Inflammatory macrophage treated with lipopolysaccharide for 1 hour (primary cell): Measurements from ENCODE around the gene ERBB4.
"Not testable (repeated sequence)": the region's sequence is repeated elsewhere in the genome, so short reads cannot be mapped to it uniquely, and the experiment has no call there.

Experiments
- DNase-seq, 2 donors: peaks; one replicate each; pipeline ENCODE4 v3.0.0-alpha.2; 2020 to 2022

The ERBB4 gene

DNA sequence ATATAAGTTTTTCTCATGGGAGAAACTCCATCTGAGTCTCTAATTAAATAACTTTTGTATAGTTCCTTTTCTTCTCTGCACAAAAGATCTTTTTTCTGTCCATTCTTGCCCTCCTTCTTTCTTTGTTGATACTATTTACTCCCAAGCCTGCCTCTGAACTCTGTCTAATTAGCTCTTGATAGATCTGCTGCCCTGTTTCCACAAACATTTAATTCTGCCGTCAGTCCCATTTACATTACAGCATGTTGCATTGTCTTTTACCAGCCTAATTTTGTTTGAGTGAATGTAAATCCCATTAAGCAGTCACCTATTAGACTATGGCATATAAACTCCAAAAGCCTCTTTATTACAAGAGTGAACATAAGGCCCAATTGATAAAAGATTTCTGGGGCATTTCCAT lies 254.4 kb downstream of the ERBB4 start:
- no peak for DNase-seq

DNA sequence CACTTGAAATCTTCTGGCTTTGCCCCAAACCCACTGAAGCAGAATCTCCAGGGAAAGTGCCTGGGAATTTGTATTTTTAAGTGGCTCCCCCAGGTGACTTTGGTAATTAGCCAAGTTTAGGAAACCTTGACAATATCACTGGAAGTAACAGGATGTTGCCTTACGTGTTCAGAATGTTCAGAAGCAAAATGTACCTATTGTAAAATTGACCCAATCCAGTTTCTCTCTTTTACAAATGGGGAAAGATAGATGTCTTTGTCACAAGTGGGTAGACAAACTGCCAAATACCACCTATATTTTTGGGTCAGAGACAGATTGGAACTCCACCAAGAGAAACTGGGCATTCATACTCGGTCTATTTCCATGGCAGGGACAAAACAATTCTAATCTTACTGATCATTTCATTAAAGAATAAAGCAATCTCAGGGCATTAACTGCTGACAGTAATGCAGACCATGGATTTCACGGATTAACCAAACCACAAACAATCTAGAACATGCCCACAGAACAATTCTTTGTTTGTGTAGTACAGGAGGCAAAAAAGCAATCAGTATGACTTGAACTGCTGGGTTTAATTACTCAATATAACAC lies 255.8 kb downstream of the ERBB4 start:
- DNase-seq, result no peak

DNA sequence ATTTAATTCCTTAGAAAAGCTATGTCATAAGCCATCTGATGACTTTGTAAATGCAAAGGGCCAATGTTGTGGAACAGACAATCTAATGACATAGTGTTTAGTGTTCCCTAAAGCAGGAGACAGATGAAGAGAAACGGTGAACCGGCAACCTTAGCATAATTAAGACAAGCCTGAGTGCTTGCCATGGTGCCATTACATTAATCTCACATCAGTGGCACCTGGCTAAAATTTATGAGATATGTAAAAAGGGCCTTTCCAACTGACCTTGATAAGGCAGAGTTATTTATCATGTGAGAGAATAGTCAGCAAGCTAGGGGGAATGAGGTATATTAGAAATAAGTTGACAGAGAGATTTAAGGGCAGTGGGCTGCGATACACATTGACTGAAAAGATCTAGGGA lies 261.8 kb downstream of the ERBB4 start:
- DNase-seq, result no peak

- no peak for DNase-seq
Observed at GRCh38 chr2:212274215-212274614, 264.4 kb downstream of the ERBB4 start.

DNA sequence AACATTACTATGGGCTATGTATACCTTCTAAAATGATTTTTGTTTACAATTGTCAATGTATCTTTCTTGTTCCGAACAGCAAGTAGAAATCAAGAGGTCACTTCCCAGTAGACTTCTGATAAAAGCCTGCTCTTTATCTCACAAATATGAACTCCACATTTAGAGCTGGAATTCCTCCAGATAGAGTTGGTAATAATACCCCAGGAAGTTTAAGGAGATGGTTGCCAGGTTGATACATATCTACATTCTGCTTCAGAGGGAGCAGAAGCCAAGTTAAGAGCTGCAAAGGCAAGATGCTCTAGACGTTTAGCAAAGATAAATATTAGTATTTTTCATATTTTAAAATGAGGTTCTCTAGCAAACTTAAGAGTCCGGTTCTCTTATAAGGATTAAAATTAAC lies 267.0 kb downstream of the ERBB4 start:
- no peak for DNase-seq

DNA sequence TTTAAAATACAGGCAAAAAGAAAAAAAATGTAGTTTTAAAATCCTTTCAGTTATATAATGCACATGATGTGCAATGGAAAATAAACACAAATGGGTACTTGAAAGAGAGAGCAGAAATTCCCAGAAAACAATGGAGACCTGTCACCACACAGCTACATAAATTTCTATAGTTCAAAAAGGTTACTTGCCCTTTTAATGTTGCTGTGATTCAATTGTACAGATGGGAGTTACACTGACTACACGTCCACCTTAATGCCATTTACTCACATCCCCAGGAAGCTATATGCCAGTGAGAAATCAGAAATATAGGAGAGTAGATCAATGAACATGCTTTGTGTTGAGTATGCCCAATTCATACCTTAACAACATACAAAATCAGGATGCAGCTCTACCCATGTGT lies 269.6 kb downstream of the ERBB4 start:
- no peak for DNase-seq

DNA sequence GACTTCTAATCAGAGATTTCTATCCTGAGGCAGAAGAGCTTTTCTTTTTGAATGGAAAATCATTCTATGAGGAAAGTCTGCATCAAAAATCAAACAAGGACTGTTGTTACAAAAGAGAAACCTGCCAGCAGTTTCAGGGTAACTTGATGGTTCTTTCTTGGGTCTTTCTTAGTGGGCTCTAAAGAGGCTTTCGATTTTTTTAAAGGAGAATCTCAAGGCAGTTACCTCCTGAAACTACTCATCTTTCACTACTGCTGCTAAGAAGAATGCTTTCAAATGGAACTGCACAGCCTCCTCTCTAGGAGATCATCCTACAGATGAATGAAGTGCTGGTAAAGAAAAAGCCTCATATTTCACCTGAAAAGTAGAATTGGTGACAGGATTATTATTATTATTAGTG lies 272.3 kb downstream of the ERBB4 start:
- no peak for DNase-seq

GRCh38 chr2:212265777-212266176 lies 272.8 kb downstream of the ERBB4 start:
- no peak for DNase-seq

DNA sequence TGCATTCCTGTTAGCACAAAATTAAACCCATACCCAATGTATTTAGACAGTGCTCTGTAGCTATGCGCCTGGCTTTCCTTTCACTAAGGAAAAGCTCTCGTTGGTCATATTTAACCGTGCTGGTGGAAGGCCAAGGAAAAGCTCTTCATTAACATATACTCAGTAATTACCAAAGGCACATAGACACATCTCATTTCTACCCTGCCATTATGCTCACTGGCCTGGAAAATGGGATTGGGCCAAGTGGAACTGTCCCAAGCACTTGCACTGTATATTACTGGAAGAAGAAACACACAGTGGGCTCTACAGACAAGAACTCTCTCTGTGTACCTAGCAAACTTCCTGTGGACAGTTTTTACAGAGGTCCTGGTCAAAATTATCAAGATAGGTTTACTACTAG lies 274.4 kb downstream of the ERBB4 start:
- no peak for DNase-seq

DNA sequence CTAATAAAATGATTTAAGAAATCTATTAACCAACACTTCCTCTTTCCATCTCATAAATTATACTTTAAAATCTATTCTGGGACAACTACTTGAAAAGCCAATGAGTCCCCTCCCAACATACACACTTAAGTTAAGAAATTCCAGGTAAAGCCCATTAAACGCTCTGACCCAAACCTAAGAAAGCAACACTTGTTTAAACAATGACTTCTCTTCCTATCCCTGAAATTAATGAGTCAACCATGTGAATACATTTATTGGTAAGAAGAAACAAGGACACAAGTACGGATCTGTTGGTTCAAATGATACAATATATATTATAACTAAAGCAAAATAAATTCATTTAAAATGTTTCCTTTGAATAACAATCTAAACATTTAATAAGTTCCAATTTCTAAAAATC lies 279.4 kb downstream of the ERBB4 start:
- no peak for DNase-seq

DNA sequence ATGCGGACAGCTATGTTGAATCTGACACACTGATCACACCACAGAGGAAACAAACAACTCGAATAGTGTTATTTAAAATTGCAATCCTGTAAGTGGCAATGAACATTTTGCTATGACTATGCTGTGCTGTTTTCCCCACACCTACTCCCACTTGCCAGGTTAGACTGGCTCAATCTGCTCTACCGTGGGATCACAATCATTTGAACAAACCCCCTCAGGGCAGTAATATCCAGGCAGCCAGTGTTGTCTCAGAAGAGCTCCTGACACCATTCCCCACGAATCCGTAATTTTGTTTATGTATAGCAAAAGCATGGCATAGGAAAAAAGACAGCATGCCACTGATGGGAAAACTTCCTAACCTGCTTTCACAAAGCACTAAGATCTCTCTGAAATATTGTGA lies 284.3 kb downstream of the ERBB4 start:
- no peak for DNase-seq

DNA sequence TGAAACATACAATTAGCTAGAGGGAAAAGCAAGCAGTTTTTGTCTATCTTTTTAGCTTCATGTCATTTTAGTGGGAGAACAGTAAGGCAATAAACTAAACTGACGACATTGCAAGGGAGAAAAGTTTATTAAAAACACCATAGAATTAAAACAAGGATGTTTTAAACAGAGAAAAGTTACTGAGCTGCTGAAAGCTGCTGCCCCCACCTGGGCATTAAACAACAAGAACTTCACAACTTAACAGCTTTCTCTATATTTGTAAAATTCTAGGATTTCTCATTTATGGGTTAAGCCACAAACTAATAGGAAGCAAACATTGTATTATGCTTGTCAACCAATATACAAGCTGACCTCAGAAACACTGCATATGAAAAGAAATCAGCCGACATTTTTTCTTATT lies 289.2 kb downstream of the ERBB4 start:
- DNase-seq, result no peak

DNA sequence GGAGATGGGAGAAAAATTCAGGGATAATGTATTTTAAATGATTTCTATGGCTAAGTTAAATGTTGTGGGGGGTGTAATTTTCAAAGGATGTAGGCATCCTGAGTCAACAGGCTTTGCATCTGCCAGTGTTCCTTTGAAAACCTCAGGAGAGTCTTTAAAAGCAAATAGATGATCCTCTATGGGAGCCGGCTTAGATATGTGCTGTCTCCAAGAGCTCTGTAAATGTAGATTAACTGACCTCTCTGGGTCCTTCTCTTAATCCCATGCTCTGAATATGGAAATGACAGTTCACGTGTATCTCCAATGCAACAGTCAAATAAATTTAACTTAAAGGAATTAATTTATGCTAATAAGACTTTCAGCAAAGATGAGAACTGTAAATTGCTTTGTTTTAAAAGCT lies 292.7 kb downstream of the ERBB4 start:
- DNase-seq, result no peak

DNA sequence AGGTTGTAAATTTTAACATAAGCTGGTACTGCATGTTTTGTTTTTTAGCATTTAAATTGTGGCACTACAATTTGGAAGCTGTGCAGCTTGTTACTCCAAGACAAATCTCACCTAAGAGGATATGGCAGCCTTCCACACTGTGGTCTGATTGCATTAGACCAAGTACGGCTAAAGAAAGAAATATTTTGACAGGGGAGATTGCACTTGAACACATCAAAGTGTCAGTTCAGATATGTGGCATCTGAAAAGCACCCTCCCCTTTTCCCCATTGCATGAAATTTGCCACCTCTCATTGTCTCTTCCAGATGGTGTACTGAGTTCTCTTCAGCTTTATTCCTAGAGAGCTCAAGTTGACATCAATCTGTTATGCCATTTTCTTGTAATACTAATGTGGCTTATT lies 295.9 kb downstream of the ERBB4 start:
- no peak for DNase-seq

GRCh38 chr2:212238152-212238551 lies 300.4 kb downstream of the ERBB4 start:
- DNase-seq, result not testable (repeated sequence)

- DNase-seq, result no peak
Observed at GRCh38 chr2:212237350-212238095, 301.1 kb downstream of the ERBB4 start.

- no peak for DNase-seq
Observed at GRCh38 chr2:212228743-212229171, 309.8 kb downstream of the ERBB4 start.

DNA sequence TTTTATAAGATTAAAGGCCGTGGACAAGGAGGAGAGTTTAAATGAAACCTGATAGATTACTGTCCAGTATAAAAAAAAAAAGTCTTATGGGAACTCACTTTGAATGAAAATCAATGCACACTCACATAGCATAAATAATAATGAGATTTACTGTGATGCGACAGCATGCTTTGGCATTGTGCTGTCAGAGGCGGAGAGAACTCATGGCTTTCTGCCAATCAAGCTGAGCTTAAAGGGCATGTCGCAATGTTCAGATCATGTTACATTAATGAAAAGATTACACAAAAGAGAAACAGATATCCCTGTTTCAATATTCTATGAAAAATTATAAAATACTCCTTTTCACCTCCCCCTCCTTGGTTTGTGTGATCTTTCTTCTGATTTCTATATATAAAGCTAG lies 310.8 kb downstream of the ERBB4 start:
- DNase-seq, result no peak

DNA sequence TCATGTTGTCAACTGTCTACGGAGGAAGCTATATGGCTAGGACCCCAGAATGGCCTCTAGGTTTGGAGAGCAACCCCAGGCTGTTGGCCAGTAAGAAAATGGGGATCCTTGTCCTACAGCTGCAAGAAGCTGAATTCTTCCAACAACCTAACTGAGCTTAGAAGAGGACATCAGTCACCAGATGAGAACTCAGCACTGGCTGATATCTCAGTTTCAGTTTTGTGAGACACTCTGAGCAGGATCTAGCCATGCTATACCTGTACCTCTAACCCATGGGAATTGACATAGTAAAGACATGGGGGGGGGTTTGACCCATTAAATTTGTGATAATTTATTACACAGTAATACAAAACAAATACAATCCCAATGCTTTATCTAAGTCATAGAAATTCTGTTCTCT lies 312.5 kb downstream of the ERBB4 start:
- DNase-seq, result no peak

- DNase-seq, result no peak
Observed at GRCh38 chr2:212223696-212224095, 314.9 kb downstream of the ERBB4 start.

- DNase-seq, result no peak
Observed at GRCh38 chr2:212213191-212213590, 325.4 kb downstream of the ERBB4 start.

DNA sequence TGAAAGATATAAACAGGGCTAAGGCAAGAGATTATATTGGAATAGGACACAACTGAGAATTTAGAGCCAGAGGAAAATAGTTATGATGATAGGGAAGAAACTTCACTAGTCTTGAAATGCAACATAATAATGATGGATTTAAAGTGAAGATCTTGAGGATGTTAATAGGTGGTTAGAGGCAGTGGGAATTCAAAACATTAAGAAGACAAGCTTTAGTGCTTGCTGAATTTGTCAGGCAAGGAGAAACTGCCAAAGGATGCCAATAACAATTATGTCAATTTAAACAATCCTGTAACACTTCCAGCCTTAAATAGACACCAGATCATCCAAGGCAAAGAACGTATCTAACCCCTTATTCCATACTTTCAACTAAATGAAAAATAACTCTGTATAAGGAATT lies 330.1 kb downstream of the ERBB4 start:
- DNase-seq, result no peak

DNA sequence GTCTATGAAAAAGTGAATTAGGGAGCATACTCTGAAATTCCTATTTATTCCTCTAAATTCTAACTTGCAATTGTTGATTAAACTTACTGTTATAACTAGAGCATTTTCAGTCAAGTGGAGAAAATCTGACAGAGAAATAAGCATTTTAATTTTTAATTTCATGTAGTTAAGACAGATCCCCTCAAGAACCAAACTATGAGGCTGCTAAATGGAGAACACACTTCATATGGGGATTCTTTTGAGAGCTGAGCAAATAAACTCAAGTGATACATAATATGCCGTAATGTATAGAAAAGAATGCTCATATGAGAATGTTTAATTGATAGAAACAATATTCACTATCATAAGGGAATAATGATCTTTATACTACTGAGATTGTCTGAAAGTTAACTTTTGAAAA lies 340.8 kb downstream of the ERBB4 start:
- no peak for DNase-seq

DNA sequence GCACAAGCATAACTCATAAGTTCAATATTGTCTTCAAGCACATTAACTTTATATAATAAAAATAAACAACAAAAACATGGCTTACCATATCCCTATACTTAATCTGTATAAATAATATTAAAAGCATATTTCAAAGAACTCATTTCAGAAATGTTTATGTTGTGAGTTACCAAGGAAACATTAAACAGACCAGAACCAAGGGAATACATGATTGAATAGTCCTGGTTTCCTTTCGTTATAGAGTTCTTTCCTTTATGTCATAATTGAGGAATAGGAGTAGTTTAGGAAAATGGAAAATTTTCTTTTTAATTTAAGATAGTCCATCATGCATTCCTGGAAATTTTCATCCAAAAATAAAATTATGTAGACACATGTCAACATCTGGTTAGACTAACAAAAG lies 343.0 kb downstream of the ERBB4 start:
- DNase-seq, result no peak

GRCh38 chr2:212194396-212194795 lies 344.2 kb downstream of the ERBB4 start:
- DNase-seq, result no peak
